ENCODE measurements around the gene TSPOAP1. TPM values are rescaled to one million over a fixed set of nuclear protein-coding genes. Genes with fewer than 3 reads are reported as not detected.

TSPOAP1 gene
- total RNA-seq, 4 donors from 2014 or later, result 11.4 to 16.3 (median 13.0) TPM

- TF ChIP-seq EP300 (IDR thresholded peaks at IDR 0.05) (no peak), CTCF (IDR thresholded peaks at IDR 0.05) (no peak), POLR2A (IDR thresholded peaks at IDR 0.05) (no peak)
- no peaks in the 10 kb centered on the region for H3K36me3 ChIP-seq
- no peak for DNase-seq (ENCODE audit: low spot score in 2 of 2)
- H3K4me3 ChIP-seq, result no peak overlapping the region
- H3K27me3 ChIP-seq, result peaks cover 0 to 4% of the 10 kb centered on the region in 2 donors
- 67 to 76% methylated on average over 9 of the region's 9 CpGs for WGBS, 2 donors
- no peaks in the 10 kb centered on the region for H3K9me3 ChIP-seq
- H3K4me1 ChIP-seq, result no peaks in the 10 kb centered on the region
- no peak overlapping the region for H3K27ac ChIP-seq
Measured at GRCh38 chr17:58269557-58270291, 58.9 kb downstream of the TSPOAP1 start.

- no peak for TF ChIP-seq POLR2A (IDR thresholded peaks at IDR 0.05)
- TF ChIP-seq CTCF (IDR thresholded peaks at IDR 0.05), result no peak
- TF ChIP-seq EP300 (IDR thresholded peaks at IDR 0.05), result no peak
- 65 to 78% methylated on average over 6 of the region's 6 CpGs for WGBS, 2 donors
- Histone ChIP-seq H3K27ac (no peak overlapping the region), H3K4me3 (no peak overlapping the region), H3K4me1 (no peaks in the 10 kb centered on the region), H3K36me3 (no peaks in the 10 kb centered on the region), H3K9me3 (no peaks in the 10 kb centered on the region), H3K27me3 (peaks cover 0 to 10% of the 10 kb centered on the region in 2 donors)
- no peak for DNase-seq (ENCODE audit: low spot score in 2 of 2)
Measured at GRCh38 chr17:58268774-58269556, 59.6 kb downstream of the TSPOAP1 start.

- Histone ChIP-seq H3K27ac (no peak overlapping the region), H3K27me3 (peaks cover 0 to 16% of the 10 kb centered on the region in 2 donors), H3K9me3 (no peaks in the 10 kb centered on the region), H3K36me3 (no peaks in the 10 kb centered on the region), H3K4me3 (no peak overlapping the region), H3K4me1 (no peaks in the 10 kb centered on the region)
- TF ChIP-seq POLR2A (IDR thresholded peaks at IDR 0.05), result no peak
- no peak for TF ChIP-seq CTCF (IDR thresholded peaks at IDR 0.05)
- no peak for TF ChIP-seq EP300 (IDR thresholded peaks at IDR 0.05)
- WGBS, 2 donors, result 76 to 85% methylated on average over 12 of the region's 12 CpGs
- no peak for DNase-seq (ENCODE audit: low spot score in 2 of 2)
Measured at GRCh38 chr17:58268326-58268725, 60.3 kb downstream of the TSPOAP1 start.

GRCh38 chr17:58267347-58268324, 61.0 kb downstream of the TSPOAP1 start:
- H3K9me3 ChIP-seq, result no peaks in the 10 kb centered on the region
- no peak overlapping the region for H3K4me3 ChIP-seq
- H3K27me3 ChIP-seq, result peaks cover 0 to 19% of the 10 kb centered on the region in 2 donors
- no peaks in the 10 kb centered on the region for H3K36me3 ChIP-seq
- no peak overlapping the region for H3K27ac ChIP-seq
- no peak for DNase-seq (ENCODE audit: low spot score in 2 of 2)
- H3K4me1 ChIP-seq, result no peaks in the 10 kb centered on the region
- 70 to 75% methylated on average over 20 to 22 of the region's 22 CpGs for WGBS, 2 donors
- TF ChIP-seq EP300 (IDR thresholded peaks at IDR 0.05) (no peak), POLR2A (IDR thresholded peaks at IDR 0.05) (no peak), CTCF (IDR thresholded peaks at IDR 0.05) (no peak)

Data from tibial nerve (tissue), 4 donors.